GM08714 (cell line): ENCODE measurements around the gene CTTNBP2NL.

Source experiments
- H3K4me3 ChIP-seq: fragments of 200-500 bp; sonication (Bioruptor generic); 2 replicates; pipeline ENCODE4 v1.5.1; 2014; ENCODE audit warnings: mild to moderate bottlenecking, low read length, inconsistent platforms
- ZNF274 ChIP-seq: IDR thresholded peaks from 2 replicates; pipeline ENCODE4 v1.6.1; 2012; ENCODE audit warnings: mild to moderate bottlenecking, low read depth, low read length

CTTNBP2NL gene, protein sequence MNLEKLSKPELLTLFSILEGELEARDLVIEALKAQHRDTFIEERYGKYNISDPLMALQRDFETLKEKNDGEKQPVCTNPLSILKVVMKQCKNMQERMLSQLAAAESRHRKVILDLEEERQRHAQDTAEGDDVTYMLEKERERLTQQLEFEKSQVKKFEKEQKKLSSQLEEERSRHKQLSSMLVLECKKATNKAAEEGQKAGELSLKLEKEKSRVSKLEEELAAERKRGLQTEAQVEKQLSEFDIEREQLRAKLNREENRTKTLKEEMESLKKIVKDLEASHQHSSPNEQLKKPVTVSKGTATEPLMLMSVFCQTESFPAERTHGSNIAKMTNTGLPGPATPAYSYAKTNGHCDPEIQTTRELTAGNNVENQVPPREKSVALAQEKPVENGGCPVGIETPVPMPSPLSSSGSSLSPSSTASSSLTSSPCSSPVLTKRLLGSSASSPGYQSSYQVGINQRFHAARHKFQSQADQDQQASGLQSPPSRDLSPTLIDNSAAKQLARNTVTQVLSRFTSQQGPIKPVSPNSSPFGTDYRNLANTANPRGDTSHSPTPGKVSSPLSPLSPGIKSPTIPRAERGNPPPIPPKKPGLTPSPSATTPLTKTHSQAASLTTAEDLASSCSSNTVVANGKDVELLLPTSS

DNA sequence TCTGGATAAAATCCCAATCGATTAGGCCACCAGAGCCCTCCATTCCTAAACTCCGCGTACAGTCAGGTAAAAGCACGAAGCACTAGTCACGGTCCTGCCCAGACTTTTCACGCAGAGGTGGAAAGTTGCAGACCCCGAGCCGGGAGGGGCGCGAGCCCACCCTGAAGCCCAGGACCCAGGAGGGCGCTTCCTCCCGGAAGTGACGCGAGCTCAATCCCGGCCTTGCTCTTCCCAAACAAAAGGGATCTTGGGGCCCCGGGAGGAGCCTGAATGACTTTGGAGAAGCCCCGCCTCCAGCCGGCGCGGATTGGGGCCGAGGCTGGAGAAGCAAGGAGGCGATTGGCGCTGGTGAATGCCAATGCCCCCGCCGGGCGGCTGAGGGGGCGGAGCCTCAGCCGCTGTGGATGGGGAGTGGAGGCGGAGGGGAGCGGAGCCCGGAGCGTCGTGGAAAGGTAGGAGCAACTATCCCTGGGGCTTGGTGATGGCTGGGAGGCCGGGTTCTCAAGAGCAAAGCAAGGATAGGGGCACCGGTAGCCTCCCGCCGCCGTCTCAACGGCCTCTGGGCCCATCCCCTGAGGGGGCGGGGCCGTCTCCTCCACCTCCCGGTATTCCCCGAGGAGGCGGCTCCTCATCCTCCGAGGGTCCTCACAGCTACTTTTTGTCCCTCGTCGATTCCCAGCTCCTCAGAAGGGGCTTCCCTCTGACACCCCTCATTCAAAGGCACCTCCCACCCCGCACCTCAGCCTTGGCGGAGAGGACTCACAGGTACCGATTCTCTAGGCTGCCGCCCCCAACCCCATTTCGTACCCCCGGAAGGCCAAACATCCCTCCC lies at the start of gene CTTNBP2NL:
CTTNBP2NL (plus strand) TSS at position 394 of the 832 bp plus-strand sequence. CDS start 19,952 bp downstream, outside the sequence.
- H3K4me3 ChIP-seq: peak within 1 kb of the TSS; percentile 93
- no peak for TF ChIP-seq ZNF274

DNA sequence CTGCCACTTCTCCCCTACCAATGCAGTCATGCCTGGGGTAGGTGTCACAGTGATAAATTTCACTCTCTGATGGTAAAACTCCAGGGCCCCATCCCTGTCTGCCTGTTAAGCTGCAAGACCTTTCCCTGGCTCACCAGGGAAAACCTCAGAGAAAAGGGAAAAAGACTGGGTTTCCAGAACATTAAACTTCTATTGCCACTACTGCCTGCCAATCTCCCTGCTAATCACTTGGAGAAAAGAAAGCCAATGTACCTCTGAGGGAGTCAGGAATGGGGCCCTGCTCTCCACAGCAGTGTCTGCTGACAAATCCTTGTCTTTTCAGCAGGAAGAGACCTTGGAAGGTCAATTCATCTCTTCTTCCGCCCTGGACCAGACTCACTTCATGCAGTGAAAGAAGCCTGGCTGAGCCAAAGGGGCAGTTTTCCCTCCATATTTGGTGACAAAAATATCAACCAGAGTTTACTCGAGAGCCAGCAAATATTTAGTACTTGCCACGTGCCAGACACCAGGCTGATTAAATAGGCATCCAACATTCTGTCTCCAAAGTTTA lies 49.1 kb upstream of the CTTNBP2NL start:
- H3K4me3 ChIP-seq: no peak overlapping the region
- no peak for TF ChIP-seq ZNF274

DNA sequence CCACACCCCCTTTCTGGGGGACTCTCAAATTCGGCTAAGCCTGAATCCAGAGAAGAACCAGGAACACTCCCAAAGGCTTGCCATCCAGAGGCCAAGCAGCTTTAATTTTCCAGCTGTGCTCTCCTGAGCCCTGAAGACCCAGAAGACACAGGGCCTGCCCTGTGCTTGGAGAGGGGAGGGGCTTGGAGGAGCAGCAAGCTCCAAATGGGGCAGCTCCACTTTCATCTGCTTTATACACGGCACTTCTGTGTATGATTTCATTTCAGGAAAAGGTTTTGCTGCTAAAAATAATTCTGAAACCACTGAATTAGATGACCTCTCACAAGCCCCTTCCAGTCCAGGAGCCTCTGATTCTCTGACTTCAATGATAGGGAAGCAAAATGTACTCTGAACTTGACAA lies 39.2 kb upstream of the CTTNBP2NL start:
- no peak overlapping the region for H3K4me3 ChIP-seq
- TF ChIP-seq ZNF274: no peak

DNA sequence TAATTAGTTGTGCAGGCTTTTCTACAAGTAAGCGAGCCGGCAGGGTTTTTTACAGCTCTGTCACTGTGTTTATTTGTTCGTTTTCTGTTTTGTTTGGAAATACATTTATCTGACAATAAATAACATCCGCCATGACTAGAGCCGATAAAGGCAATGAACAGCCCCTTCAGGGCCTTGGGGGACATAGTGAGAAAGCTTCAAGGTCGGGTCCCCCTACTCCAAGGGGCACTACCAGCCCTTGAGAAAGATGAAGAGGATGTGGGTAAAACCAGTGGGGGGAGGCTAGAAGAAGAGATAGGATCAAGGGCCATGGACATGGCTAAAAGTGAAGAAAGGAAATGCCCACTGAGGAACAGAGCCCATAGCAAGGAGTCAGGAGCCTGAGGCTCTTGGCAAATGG lies 38.5 kb upstream of the CTTNBP2NL start:
- no peak overlapping the region for H3K4me3 ChIP-seq
- TF ChIP-seq ZNF274: no peak

DNA sequence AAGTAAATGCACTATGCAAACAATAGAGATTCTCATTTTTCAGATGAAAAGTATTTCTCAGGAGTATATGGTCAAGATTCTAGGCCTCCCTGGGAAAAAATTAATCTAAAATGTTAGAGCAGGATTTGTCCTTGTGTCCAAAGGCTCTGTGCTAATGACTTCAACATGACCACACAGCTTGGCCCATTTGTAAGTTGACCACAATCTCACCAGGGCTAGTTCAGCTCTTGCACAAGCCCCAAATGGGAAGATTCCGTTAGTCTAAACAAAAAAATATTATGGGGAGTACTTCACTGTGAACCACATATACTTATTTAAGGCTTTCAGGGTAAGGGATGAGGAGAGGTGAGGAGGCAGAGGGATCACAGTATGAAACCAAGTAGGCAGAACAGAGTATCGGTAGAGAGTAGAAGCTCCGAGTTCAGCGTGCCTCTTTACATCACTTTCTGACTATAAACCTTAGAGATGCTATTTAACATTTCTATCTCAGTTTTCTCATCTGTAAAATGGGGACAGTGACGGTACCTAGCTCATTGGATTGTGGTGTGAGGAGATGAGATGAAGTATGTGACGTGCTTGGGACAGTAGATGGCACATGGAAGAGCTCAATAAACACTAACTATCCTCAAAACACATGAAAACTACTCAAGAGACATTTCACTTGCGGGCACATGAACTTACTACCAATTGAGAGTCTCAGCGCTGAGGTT lies 37.8 kb upstream of the CTTNBP2NL start:
- no peak for TF ChIP-seq ZNF274
- H3K4me3 ChIP-seq: no peak overlapping the region

DNA sequence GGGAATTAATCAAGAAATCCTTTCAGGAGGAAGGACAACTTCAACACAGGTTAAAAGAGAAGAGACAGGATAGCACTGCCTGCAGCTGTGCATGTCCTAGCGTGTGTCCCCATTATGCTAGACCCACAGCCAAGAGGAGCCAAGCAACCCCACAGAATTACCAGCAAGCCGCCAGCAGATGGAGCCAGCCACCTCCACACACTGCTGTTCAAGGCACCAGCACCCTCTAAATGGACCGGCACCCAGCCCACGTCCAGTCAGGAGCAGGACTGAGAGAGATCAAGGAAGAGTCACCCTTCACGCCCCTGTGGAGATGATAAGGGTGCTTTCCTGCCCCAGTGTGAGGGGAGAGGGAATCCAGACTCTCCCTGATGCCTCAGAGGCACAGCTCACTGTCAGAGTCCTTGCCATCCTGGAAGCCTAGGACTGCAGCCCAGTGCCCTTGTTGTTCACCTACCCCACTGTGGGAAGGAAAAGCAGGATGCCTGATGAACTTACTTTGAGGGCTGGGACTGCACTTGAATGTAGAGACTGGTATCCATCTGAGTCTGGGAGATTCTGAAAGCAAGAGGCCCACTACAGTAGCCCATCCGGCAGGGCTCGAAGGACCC lies 37.1 kb upstream of the CTTNBP2NL start:
- no peak for TF ChIP-seq ZNF274
- no peak overlapping the region for H3K4me3 ChIP-seq

DNA sequence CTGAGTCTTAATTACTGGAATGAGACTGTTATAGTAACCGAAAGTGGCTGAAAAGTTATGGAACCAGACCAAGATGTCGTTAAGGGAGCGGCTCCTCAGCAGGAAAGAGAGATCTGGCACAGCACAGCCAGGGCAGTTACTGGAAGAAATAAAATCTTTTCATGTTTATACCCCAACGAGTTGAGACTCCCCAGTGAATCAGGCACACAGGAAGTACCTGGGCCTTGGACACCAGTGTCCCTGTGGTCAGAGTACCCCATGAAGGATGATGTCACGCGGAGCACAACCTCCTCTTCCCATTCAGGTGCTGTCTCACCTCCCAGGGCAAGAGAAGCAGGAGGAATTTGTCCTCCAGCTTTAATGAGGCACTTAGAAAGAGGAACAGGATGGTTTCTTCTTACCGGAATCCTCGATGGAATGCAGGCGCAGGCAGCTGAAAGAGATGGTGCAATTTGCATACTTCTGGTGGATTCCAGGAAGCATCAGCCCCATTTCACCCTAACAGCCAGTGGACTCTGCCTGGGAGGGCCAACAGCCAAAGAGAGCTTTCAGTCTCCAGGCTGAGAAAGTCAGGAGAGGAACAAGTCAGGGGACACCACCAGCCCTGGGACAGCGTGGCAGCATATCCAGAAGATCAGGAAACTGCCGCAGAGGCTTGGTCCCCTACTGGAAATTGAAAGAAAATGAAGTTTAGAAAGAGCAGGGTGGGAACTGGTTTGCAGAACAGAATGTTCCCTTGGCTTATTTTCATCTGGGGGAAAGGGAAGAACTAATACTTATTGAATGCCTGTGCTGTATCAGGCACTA lies 35.9 kb upstream of the CTTNBP2NL start:
- no peak for TF ChIP-seq ZNF274

DNA sequence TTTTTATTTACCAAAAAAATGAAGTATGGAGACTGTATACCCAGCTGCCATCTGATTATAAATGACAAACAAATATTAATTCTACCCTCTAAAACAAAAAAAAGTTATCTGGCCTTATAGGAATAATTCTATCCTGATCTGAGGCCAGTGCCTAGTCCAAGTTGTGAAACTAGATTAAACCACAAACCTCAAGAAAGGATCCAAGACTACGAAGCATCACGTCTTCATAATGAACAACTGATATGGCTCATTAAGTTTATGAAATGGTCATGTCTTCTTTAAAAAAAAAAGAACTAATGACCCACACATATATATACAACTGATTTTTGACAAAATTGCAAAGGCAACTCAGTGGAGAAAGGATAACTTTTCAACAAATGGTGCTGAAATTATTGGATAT lies 32.4 kb upstream of the CTTNBP2NL start:
- no peak overlapping the region for H3K4me3 ChIP-seq
- no peak for TF ChIP-seq ZNF274

More for the DNA sequence above, 35.9 kb upstream of the CTTNBP2NL start:
- H3K4me3 ChIP-seq: no peak overlapping the region

DNA sequence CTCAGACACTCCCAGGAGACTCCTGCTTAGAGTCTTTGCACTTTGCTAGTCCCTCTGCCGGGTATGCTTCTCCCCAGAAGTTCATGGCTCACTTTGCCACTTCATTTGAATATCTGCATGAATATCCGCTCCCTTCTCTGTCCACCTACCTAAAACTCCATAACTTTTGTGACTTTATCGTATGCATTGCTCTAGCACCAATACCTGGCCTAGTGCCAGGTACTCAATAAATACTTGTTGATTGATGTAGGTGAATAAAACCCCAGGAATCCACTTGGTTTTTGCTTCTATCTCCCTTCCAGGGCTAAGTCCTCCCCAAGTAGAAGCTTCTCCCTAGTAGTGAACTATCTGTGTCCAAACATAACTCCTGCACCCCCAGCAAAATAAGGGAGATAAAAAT lies 27.8 kb upstream of the CTTNBP2NL start:
- no peak for TF ChIP-seq ZNF274
- no peak overlapping the region for H3K4me3 ChIP-seq

DNA sequence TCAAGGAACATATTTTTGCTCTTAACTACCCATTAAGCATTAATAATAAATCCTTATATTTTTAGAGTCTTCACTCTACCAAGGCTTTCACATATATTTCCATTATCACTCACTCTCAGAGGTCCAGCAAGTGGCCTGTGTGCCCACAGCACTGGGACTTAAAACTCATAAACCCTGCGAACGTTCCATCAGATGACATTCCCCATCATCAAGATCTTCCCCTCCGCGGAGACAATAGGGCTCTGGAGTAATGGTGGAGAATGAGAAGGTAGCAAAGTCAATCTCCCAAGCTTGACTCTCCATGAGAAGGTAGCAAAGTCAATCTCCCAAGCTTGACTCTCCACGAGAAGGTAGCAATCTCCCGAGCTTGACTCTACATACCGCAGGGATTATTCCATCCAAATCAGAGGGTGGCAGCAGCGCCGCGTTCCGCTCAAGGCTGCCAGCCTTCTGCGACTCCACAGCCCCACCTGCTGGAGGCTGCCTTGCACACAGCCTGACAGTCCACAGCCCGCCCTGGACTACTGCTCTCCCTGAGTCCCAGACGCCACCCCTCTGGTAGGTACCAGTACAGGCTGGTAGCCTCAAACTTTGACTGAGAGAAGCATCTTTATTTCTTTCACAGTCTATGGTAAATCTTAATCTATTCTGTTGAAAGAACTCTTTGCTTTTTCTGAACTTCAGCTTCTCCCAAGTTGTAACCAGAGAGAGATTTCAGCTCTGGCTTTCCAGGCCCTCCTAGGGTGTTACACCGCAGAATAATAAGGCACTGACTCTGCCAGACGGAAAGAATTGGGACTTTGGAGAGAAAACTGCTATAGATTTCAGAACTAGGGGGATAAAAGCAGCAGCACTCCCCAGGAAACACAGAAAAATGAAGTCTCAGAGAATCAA lies 26.4 kb upstream of the CTTNBP2NL start:
- H3K4me3 ChIP-seq: no peak overlapping the region
- no peak for TF ChIP-seq ZNF274

DNA sequence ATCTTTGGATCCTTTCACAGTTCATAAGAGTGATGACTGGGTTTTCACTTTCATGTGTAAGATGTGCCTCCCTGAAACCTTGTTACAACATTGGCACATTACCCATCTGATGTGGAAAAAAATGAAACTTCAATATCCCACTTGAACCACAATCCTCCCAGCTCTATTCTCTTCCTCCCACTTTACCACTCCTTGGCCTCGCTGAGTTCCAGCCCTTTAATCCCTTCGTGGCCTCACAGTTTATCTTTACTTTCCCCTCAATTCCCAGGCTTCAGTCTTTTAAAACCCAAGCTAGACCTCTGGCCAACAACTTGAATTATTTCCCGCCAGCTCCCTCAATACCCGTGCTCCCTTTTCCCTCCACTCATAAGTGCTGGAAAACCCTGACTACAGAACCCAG lies 25.0 kb upstream of the CTTNBP2NL start:
- TF ChIP-seq ZNF274: no peak

DNA sequence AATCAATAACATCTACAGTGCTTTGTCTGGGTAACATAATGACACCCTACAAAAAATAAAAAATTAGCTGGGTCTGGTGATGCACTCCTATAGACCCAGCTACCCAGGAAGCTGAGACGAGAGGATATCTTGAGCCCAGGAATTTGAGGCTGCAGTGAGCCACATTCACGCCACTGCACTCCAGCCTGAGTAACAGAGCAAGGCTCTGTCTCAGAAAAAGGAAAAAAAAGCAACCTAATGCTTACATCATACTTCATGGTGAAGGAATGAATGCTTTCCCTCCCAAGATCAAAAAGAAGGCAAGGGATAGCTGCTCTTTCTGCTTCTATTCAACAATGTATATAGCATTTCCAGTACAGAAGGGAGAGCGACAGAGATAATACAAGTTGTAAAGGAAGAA lies 24.2 kb upstream of the CTTNBP2NL start:
- TF ChIP-seq ZNF274: no peak
- no peak overlapping the region for H3K4me3 ChIP-seq

More for the DNA sequence above, 25.0 kb upstream of the CTTNBP2NL start:
- H3K4me3 ChIP-seq: no peak overlapping the region
